SK-N-SH treated with all-trans-retinoic acid at 6 μM for 48 hours (cell line): ENCODE data around the gene PNPLA8.

Experiments
- ATAC-seq: fragments of 200-7000 bp; cut with Tn5 transposase; 3 replicates; pipeline ENCODE4 v1.9.1; 2020; ENCODE audit warnings: mild to moderate bottlenecking, moderate library complexity
- ARNTL ChIP-seq: fragments of 450-650 bp; formaldehyde crosslinking; IDR thresholded peaks from 2 replicates; pipeline ENCODE4 v1.5.0; 2020; ENCODE audit warnings: low read depth, mild to moderate bottlenecking, moderate library complexity, borderline replicate concordance
- CREB5 ChIP-seq: fragments of 250-450 bp; sonication (Bioruptor Pico); IDR thresholded peaks from 2 replicates; pipeline ENCODE4 v1.5.1; 2020; ENCODE audit warnings: low read depth, mild to moderate bottlenecking, moderate library complexity
- CSRNP3 ChIP-seq: fragments of 250-450 bp; sonication (Bioruptor Pico); IDR thresholded peaks from 2 replicates; pipeline ENCODE4 v1.5.1; 2021; ENCODE audit warnings: mild to moderate bottlenecking, moderate library complexity
- ESRRG ChIP-seq: fragments of 250-450 bp; sonication (Bioruptor Pico); IDR thresholded peaks from 2 replicates; pipeline ENCODE4 v1.6.1; 2021; ENCODE audit warnings: mild to moderate bottlenecking
- GLIS3 ChIP-seq: fragments of 250-450 bp; sonication (Bioruptor Pico); IDR thresholded peaks from 2 replicates; pipeline ENCODE4 v1.5.0; 2020; ENCODE audit warnings: mild to moderate bottlenecking, moderate library complexity
- ISL1 ChIP-seq: fragments of 250-450 bp; sonication (Bioruptor Pico); IDR thresholded peaks from 2 replicates; pipeline ENCODE4 v2.1.2; 2022; ENCODE audit warnings: mild to moderate bottlenecking, moderate library complexity
- OSR1 ChIP-seq: fragments of 250-450 bp; sonication (Bioruptor Pico); IDR thresholded peaks from 2 replicates; pipeline ENCODE4 v1.8.0; 2022; ENCODE audit warnings: moderate library complexity, mild to moderate bottlenecking, inconsistent platforms
- POU6F1 ChIP-seq: fragments of 250-450 bp; sonication (Bioruptor Pico); IDR thresholded peaks from 2 replicates; pipeline ENCODE4 v1.8.0; 2021; ENCODE audit warnings: low read depth, mild to moderate bottlenecking, moderate library complexity, borderline replicate concordance
- PPARA ChIP-seq: fragments of 250-450 bp; sonication (Bioruptor Pico); IDR thresholded peaks from 2 replicates; pipeline ENCODE4 v1.5.0; 2020; ENCODE audit warnings: mild to moderate bottlenecking, borderline replicate concordance
- SNAI2 ChIP-seq: fragments of 250-450 bp; sonication (Bioruptor Pico); IDR thresholded peaks from 2 replicates; pipeline ENCODE4 v1.5.0; 2020; ENCODE audit warnings: mild to moderate bottlenecking, moderate library complexity
- TCF4 ChIP-seq: fragments of 250-450 bp; sonication (Bioruptor Pico); IDR thresholded peaks from 2 replicates; pipeline ENCODE4 v1.8.0; 2021; ENCODE audit warnings: mild to moderate bottlenecking, moderate library complexity, borderline replicate concordance
- TOX ChIP-seq: fragments of 250-450 bp; sonication (Bioruptor Pico); IDR thresholded peaks from 2 replicates; pipeline ENCODE4 v1.8.0; 2021; ENCODE audit warnings: mild to moderate bottlenecking, moderate library complexity, borderline replicate concordance
- ZC3H10 ChIP-seq: fragments of 250-450 bp; sonication (Bioruptor Pico); IDR thresholded peaks from 2 replicates; pipeline ENCODE4 v1.5.1; 2021; ENCODE audit warnings: mild to moderate bottlenecking, moderate library complexity
- ZFP3 ChIP-seq: fragments of 250-450 bp; sonication (Bioruptor Pico); IDR thresholded peaks from 2 replicates; pipeline ENCODE4 v1.5.0; 2020; ENCODE audit warnings: mild to moderate bottlenecking, moderate library complexity
- ZFP30 ChIP-seq: fragments of 450-650 bp; formaldehyde crosslinking; IDR thresholded peaks from 2 replicates; pipeline ENCODE4 v1.5.0; 2022; ENCODE audit warnings: mild to moderate bottlenecking, moderate library complexity
- ZNF565 ChIP-seq: fragments of 450-650 bp; formaldehyde crosslinking; conservative IDR thresholded peaks from 2 replicates; pipeline ENCODE4 v1.5.0; 2020; ENCODE audit warnings: low read depth, mild to moderate bottlenecking, moderate library complexity
- ZNF70 ChIP-seq: fragments of 450-650 bp; formaldehyde crosslinking; IDR thresholded peaks from 2 replicates; pipeline ENCODE4 v1.5.0; 2020; ENCODE audit warnings: mild to moderate bottlenecking, moderate library complexity
- TF ChIP-seq, protein P1 (sequence below): fragments of 250-450 bp; sonication (Bioruptor Pico); IDR thresholded peaks from 2 replicates; pipeline ENCODE4 v1.8.0; 2020; ENCODE audit warnings: mild to moderate bottlenecking, moderate library complexity, borderline replicate concordance
- TF ChIP-seq, protein P2 (sequence below): fragments of 250-450 bp; sonication (Bioruptor Pico); IDR thresholded peaks from 2 replicates; pipeline ENCODE4 v1.5.0; 2020; ENCODE audit warnings: mild to moderate bottlenecking, moderate library complexity

Gene PNPLA8

GRCh38 chr7:108430664-108431063 is 95.3 kb downstream of the PNPLA8 start:
- TF ChIP-seq ZC3H10 (CRISPR knock-in tag) (no peak), ZNF70 (no peak), TOX (CRISPR knock-in tag) (no peak), GLIS3 (CRISPR knock-in tag) (no peak), ARNTL (CRISPR knock-in tag) (no peak)
- TF ChIP-seq, all 23 proteins: peak for 0
- ATAC-seq, result no peak

GRCh38 chr7:108427766-108428165 is 98.2 kb downstream of the PNPLA8 start:
- ATAC-seq, result no peak
- TF ChIP-seq ISL1, result peak; percentile 36; the same call in 1 of the 2 replicates
- TF ChIP-seq GLIS3 (CRISPR knock-in tag), result no peak

DNA sequence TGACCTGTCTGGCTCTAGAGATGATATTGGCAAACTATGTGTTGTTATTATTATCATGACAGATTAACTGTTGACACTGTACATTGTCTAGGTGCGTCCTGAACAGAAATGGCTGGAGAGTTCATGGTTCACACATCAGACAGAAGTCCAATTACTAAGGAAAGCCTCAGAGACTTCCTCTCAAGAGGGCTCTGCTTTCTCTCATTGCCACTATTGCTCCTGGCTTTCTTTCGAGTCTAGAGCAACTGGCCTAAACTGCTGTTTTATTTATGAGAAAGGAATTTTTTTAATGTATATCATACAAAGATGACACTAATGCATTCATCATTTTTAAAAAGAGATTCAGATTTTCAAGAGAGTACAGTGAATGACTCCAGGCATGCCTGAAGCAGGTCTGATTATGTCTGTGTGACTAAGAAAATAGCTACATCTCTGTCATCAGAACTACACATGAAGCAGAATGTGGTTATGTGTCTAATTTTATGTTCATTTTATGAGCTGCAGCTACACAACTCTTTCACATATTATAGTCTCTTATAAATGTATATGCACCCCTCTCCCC is 100.1 kb downstream of the PNPLA8 start:
- ATAC-seq, result peak; percentile 21; the same call in 1 of the 3 replicates

DNA sequence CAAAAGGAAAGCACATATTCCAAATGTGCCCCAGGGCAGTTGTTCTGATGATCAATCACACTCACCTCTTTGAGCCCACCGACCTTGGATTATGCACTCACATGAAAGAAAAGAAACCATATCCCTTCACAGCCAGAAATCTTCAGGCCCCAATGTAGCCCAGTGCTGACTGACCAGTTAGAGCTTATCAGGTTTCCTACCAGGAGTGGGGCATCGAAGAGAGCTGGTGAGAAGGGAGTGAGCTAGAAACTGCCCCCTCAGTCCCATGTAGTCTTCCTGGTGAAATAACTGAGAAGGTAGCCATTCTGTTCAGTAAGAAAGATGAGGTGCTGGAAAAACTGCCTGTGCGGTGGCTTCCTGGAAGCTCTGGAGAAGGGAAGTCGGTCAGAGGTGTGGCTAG is 101.9 kb downstream of the PNPLA8 start:
- ATAC-seq, result no peak
- no peak for TF ChIP-seq ARNTL (CRISPR knock-in tag)
- no peak for TF ChIP-seq ZNF70
- TF ChIP-seq CREB5 (CRISPR knock-in tag), result no peak
- no peak for TF ChIP-seq PPARA (CRISPR knock-in tag)
- TF ChIP-seq ESRRG (CRISPR knock-in tag), result no peak
- TF ChIP-seq ZFP30 (CRISPR knock-in tag), result no peak
- no peak for TF ChIP-seq ISL1
- no peak for TF ChIP-seq POU6F1 (CRISPR knock-in tag)
- no peak for TF ChIP-seq TOX (CRISPR knock-in tag)
- no peak for TF ChIP-seq CSRNP3 (CRISPR knock-in tag)
- no peak for TF ChIP-seq ZNF565
- TF ChIP-seq, protein P1, sequence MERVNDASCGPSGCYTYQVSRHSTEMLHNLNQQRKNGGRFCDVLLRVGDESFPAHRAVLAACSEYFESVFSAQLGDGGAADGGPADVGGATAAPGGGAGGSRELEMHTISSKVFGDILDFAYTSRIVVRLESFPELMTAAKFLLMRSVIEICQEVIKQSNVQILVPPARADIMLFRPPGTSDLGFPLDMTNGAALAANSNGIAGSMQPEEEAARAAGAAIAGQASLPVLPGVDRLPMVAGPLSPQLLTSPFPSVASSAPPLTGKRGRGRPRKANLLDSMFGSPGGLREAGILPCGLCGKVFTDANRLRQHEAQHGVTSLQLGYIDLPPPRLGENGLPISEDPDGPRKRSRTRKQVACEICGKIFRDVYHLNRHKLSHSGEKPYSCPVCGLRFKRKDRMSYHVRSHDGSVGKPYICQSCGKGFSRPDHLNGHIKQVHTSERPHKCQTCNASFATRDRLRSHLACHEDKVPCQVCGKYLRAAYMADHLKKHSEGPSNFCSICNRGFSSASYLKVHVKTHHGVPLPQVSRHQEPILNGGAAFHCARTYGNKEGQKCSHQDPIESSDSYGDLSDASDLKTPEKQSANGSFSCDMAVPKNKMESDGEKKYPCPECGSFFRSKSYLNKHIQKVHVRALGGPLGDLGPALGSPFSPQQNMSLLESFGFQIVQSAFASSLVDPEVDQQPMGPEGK (CRISPR knock-in tag), result no peak
- TF ChIP-seq SNAI2, result no peak
- TF ChIP-seq TCF4 (CRISPR knock-in tag), result no peak
- TF ChIP-seq OSR1 (CRISPR knock-in tag), result no peak
- TF ChIP-seq, protein P2, sequence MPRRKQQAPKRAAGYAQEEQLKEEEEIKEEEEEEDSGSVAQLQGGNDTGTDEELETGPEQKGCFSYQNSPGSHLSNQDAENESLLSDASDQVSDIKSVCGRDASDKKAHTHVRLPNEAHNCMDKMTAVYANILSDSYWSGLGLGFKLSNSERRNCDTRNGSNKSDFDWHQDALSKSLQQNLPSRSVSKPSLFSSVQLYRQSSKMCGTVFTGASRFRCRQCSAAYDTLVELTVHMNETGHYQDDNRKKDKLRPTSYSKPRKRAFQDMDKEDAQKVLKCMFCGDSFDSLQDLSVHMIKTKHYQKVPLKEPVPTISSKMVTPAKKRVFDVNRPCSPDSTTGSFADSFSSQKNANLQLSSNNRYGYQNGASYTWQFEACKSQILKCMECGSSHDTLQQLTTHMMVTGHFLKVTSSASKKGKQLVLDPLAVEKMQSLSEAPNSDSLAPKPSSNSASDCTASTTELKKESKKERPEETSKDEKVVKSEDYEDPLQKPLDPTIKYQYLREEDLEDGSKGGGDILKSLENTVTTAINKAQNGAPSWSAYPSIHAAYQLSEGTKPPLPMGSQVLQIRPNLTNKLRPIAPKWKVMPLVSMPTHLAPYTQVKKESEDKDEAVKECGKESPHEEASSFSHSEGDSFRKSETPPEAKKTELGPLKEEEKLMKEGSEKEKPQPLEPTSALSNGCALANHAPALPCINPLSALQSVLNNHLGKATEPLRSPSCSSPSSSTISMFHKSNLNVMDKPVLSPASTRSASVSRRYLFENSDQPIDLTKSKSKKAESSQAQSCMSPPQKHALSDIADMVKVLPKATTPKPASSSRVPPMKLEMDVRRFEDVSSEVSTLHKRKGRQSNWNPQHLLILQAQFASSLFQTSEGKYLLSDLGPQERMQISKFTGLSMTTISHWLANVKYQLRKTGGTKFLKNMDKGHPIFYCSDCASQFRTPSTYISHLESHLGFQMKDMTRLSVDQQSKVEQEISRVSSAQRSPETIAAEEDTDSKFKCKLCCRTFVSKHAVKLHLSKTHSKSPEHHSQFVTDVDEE (CRISPR knock-in tag), result no peak
- TF ChIP-seq ZFP3 (CRISPR knock-in tag), result no peak
- no peak for TF ChIP-seq GLIS3 (CRISPR knock-in tag)

More for the DNA sequence above, 100.1 kb downstream of the PNPLA8 start:
- TF ChIP-seq ISL1 (peak; percentile 82), ARNTL (CRISPR knock-in tag) (no peak), TCF4 (CRISPR knock-in tag) (no peak)
- TF ChIP-seq, protein P2 (CRISPR knock-in tag), result 0 out of 2 replicates have a peak, but pooled peaks have one; percentile 38
